HFFc6 (cell line): ENCODE data around the gene RNF25. TPM values are rescaled to one million over a fixed set of nuclear protein-coding genes. Genes with fewer than 3 reads are reported as not detected.

Source experiments
- DNase-seq: peaks from one replicate; pipeline ENCODE4 v3.0.0-alpha.2; 2018
- H3K27ac Mint-ChIP-seq: 2 replicates; pipeline ENCODE4 v1.8.0; 2020; ENCODE audit warnings: mild to moderate bottlenecking, mixed read lengths
- H3K27me3 Mint-ChIP-seq: 2 replicates; pipeline ENCODE4 v1.8.0; 2021; ENCODE audit warnings: mild to moderate bottlenecking, moderate library complexity, mixed read lengths; ENCODE audit not compliant: insufficient read depth
- H3K36me3 Mint-ChIP-seq: 2 replicates; pipeline ENCODE4 v1.8.0; 2021; ENCODE audit warnings: low read depth, mixed read lengths
- H3K4me1 Mint-ChIP-seq: 2 replicates; pipeline ENCODE4 v1.8.0; 2020; ENCODE audit warnings: low read depth, mixed read lengths
- H3K4me3 Mint-ChIP-seq: 2 replicates; pipeline ENCODE4 v1.8.0; 2020; ENCODE audit warnings: mild to moderate bottlenecking, moderate library complexity, mixed read lengths
- H3K9me3 Mint-ChIP-seq: 2 replicates; pipeline ENCODE4 v1.8.0; 2020; ENCODE audit warnings: mild to moderate bottlenecking, mixed read lengths
- CTCF ChIP-seq: fragments of 200-600 bp; sonication (generic); IDR thresholded peaks from 2 replicates; pipeline ENCODE4 v1.5.0; 2021; ENCODE audit warnings: antibody characterized with exemption, mild to moderate bottlenecking
- total RNA-seq, 6 experiments: library from RNA; stranded (reverse); fragmentation: NEBNext Ultra II Directional; extraction: Animal tissue kit (Norgen Biotek cat#: 25700); gene quantifications; 2 replicates in 1 of 6; 3 replicates in 5 of 6; pipeline ENCODE4 v1.2.3, GENCODE V29; 2021

RNF25 gene
- total RNA-seq, 6 experiments from 2014 or later: 32.7 to 47.9 (median 39.2) TPM

GRCh38 chr2:218718058-218718457 lies 46.3 kb upstream of the RNF25 start:
- H3K27me3 Mint-ChIP-seq: no peaks in the 10 kb centered on the region
- H3K4me1 Mint-ChIP-seq: peaks cover 24% of the 10 kb centered on the region
- H3K36me3 Mint-ChIP-seq: peaks cover 10% of the 10 kb centered on the region; the same call in 1 of the 2 replicates
- no peak for TF ChIP-seq CTCF
- no peak overlapping the region for H3K27ac Mint-ChIP-seq
- DNase-seq: no peak
- no peak overlapping the region for H3K4me3 Mint-ChIP-seq
- no peaks in the 10 kb centered on the region for H3K9me3 Mint-ChIP-seq

GRCh38 chr2:218717262-218717661 lies 45.5 kb upstream of the RNF25 start:
- DNase-seq: no peak
- H3K9me3 Mint-ChIP-seq: no peaks in the 10 kb centered on the region
- H3K36me3 Mint-ChIP-seq: peaks cover 10% of the 10 kb centered on the region; the same call in 1 of the 2 replicates
- no peak overlapping the region for H3K4me3 Mint-ChIP-seq
- H3K27ac Mint-ChIP-seq: peak overlapping the region; percentile 24; the same call in 1 of the 2 replicates
- TF ChIP-seq CTCF: no peak
- peaks cover 16% of the 10 kb centered on the region for H3K4me1 Mint-ChIP-seq
- no peaks in the 10 kb centered on the region for H3K27me3 Mint-ChIP-seq

- H3K9me3 Mint-ChIP-seq: no peaks in the 10 kb centered on the region
- DNase-seq: no peak
- TF ChIP-seq CTCF: no peak
- no peak overlapping the region for H3K27ac Mint-ChIP-seq
- no peaks in the 10 kb centered on the region for H3K27me3 Mint-ChIP-seq
- no peak overlapping the region for H3K4me3 Mint-ChIP-seq
- H3K36me3 Mint-ChIP-seq: peaks cover 10% of the 10 kb centered on the region; the same call in 1 of the 2 replicates
- H3K4me1 Mint-ChIP-seq: peaks cover 25% of the 10 kb centered on the region
These were observed 44.3 kb upstream of the RNF25 start for GRCh38 chr2:218716070-218716469.

- H3K27me3 Mint-ChIP-seq: no peaks in the 10 kb centered on the region
- no peak overlapping the region for H3K4me3 Mint-ChIP-seq
- DNase-seq: no peak
- TF ChIP-seq CTCF: no peak
- no peaks in the 10 kb centered on the region for H3K9me3 Mint-ChIP-seq
- H3K4me1 Mint-ChIP-seq: peaks cover 25% of the 10 kb centered on the region
- H3K36me3 Mint-ChIP-seq: 0 out of 2 replicates have a peak, but pooled peaks cover 5% of the 10 kb centered on the region
- 0 out of 2 replicates have a peak overlapping the region, but pooled peaks have one; percentile 14 for H3K27ac Mint-ChIP-seq
These were observed 42.1 kb upstream of the RNF25 start for GRCh38 chr2:218713922-218714321.

- no peak for TF ChIP-seq CTCF
- Mint-ChIP-seq H3K9me3 (no peaks in the 10 kb centered on the region), H3K4me1 (peaks cover 17% of the 10 kb centered on the region), H3K27ac (peak overlapping the region; percentile 91), H3K27me3 (no peaks in the 10 kb centered on the region), H3K4me3 (peak overlapping the region; percentile 97), H3K36me3 (0 out of 2 replicates have a peak, but pooled peaks cover 5% of the 10 kb centered on the region)
- no peak for DNase-seq
These were observed 39.7 kb upstream of the RNF25 start for GRCh38 chr2:218711550-218711929.
